NK-92 (cell line): ENCODE data around the gene SIM2.
"Not testable (repeated sequence)": the region's sequence is repeated elsewhere in the genome, so short reads cannot be mapped to it uniquely, and the experiment has no call there.

Source experiments
- DNase-seq: peaks from one replicate; lab custom pipeline; 2025; ENCODE audit not compliant: unreplicated experiment; lab: John Stamatoyannopoulos, UW

SIM2 gene

GRCh38 chr21:36698981-36699545 is at the start of gene SIM2:
SIM2 (plus strand) TSS chr21:36699115; CDS start chr21:36699747, 632 bp downstream.
- no peak for DNase-seq

- DNase-seq = no peak
Observed at GRCh38 chr21:36654324-36654723, 44.6 kb upstream of the SIM2 start.

- DNase-seq = no peak
Observed at GRCh38 chr21:36654796-36655325, 44.1 kb upstream of the SIM2 start.

- no peak for DNase-seq
Observed at GRCh38 chr21:36656138-36656537, 42.8 kb upstream of the SIM2 start.

- DNase-seq = not testable (repeated sequence)
Observed at GRCh38 chr21:36657290-36657689, 41.6 kb upstream of the SIM2 start.

- DNase-seq = no peak
Observed at GRCh38 chr21:36657999-36658398, 40.9 kb upstream of the SIM2 start.

GRCh38 chr21:36658926-36659325 is 40.0 kb upstream of the SIM2 start:
- no peak for DNase-seq

- DNase-seq = no peak
Observed at GRCh38 chr21:36661511-36662309, 37.2 kb upstream of the SIM2 start.

GRCh38 chr21:36663033-36663855 is 35.7 kb upstream of the SIM2 start:
- no peak for DNase-seq

- no peak for DNase-seq
Observed at GRCh38 chr21:36664662-36664990, 34.3 kb upstream of the SIM2 start.

- DNase-seq = no peak
Observed at GRCh38 chr21:36665806-36666205, 33.1 kb upstream of the SIM2 start.

GRCh38 chr21:36668713-36669112 is 30.2 kb upstream of the SIM2 start:
- no peak for DNase-seq

GRCh38 chr21:36671836-36672235 is 27.1 kb upstream of the SIM2 start:
- DNase-seq = no peak

GRCh38 chr21:36672296-36672695 is 26.6 kb upstream of the SIM2 start:
- DNase-seq = not testable (repeated sequence)

- no peak for DNase-seq
Observed at GRCh38 chr21:36672737-36673136, 26.2 kb upstream of the SIM2 start.

GRCh38 chr21:36676039-36676950 is 22.6 kb upstream of the SIM2 start:
- DNase-seq = no peak

- DNase-seq = no peak
Observed at GRCh38 chr21:36677443-36677842, 21.5 kb upstream of the SIM2 start.

- DNase-seq = no peak
Observed at GRCh38 chr21:36678538-36678937, 20.4 kb upstream of the SIM2 start.

GRCh38 chr21:36681117-36681631 is 17.7 kb upstream of the SIM2 start:
- no peak for DNase-seq

GRCh38 chr21:36684957-36685714 is 13.8 kb upstream of the SIM2 start:
- DNase-seq = no peak
